SU-DHL-6 (cell line): Measurements from ENCODE around the gene BFSP1.

Experiments
- EZH2phosphoT487 ChIP-seq: fragments of 200-600 bp; sonication (generic), shearing (Covaris generic); conservative IDR thresholded peaks from 2 replicates; pipeline ENCODE4 v1.6.1; 2018; ENCODE audit warnings: mild to moderate bottlenecking, antibody characterized with exemption, low read length, moderate library complexity, mixed read lengths
- TF ChIP-seq, protein P1 (sequence below): fragments of 200-600 bp; sonication (generic); IDR thresholded peaks from one replicate; pipeline ENCODE4 v1.5.1; 2017; ENCODE audit warnings: antibody characterized with exemption, mild to moderate bottlenecking, low read length, moderate library complexity; ENCODE audit not compliant: insufficient read depth, poor library complexity, severe bottlenecking

DNA sequence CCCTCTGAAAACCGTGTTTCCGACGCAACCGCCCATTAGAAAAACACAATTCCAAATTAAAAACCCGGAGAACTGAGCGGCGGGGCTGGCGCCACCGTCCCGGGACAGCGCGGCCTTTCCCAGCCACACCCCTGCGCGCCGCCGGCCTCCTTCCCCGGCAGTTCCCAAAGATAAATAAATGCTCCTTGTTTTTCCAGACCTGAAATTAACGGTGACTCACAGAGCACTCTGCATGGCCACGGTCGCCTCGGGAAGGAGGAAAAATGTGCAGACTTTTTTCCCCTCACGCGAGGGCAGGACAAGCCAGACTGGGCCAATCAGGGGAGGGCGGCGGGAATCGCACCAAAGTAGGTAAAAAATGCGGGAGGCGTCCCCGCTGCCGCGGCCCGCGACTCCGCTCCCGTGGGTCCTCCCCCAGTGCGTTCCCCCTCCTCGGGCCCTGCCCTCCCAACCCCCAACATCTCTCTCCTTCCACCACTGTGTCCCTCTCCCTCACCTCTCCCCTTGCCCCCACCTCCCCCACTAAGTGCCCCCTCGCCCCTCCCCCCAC is 37.9 kb upstream of the BFSP1 start:
- TF ChIP-seq, protein P1, sequence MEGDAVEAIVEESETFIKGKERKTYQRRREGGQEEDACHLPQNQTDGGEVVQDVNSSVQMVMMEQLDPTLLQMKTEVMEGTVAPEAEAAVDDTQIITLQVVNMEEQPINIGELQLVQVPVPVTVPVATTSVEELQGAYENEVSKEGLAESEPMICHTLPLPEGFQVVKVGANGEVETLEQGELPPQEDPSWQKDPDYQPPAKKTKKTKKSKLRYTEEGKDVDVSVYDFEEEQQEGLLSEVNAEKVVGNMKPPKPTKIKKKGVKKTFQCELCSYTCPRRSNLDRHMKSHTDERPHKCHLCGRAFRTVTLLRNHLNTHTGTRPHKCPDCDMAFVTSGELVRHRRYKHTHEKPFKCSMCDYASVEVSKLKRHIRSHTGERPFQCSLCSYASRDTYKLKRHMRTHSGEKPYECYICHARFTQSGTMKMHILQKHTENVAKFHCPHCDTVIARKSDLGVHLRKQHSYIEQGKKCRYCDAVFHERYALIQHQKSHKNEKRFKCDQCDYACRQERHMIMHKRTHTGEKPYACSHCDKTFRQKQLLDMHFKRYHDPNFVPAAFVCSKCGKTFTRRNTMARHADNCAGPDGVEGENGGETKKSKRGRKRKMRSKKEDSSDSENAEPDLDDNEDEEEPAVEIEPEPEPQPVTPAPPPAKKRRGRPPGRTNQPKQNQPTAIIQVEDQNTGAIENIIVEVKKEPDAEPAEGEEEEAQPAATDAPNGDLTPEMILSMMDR: no peak
- no peak for TF ChIP-seq EZH2phosphoT487
